HG02981 (cell line): ENCODE data around the gene TRIM37.
A peak's percentile ranks its signal among the peaks of the same experiment; 100 is the strongest.
"Not testable (repeated sequence)": the region's sequence is repeated elsewhere in the genome, so short reads cannot be mapped to it uniquely, and the experiment has no call there.

Experiments used
- ATAC-seq: cut with Tn5 transposase; IDR thresholded peaks from one replicate; pipeline ENCODE4 v1.9.1; 2021; ENCODE audit warnings: mild to moderate bottlenecking, moderate library complexity; ENCODE audit not compliant: unreplicated experiment

Gene TRIM37

GRCh38 chr17:58996968-58997367, 109.7 kb downstream of the TRIM37 start:
- ATAC-seq = no peak

- ATAC-seq = no peak
Measured at GRCh38 chr17:58995247-58995940, 111.3 kb downstream of the TRIM37 start.

- ATAC-seq = no peak
Measured at GRCh38 chr17:58993311-58993710, 113.4 kb downstream of the TRIM37 start.

- peak; percentile 88 for ATAC-seq
Measured at GRCh38 chr17:58991718-58992331, 114.9 kb downstream of the TRIM37 start.

- no peak for ATAC-seq
Measured at GRCh38 chr17:58989629-58990028, 117.1 kb downstream of the TRIM37 start.

GRCh38 chr17:58985971-58986370, 120.7 kb downstream of the TRIM37 start:
- ATAC-seq = no peak

- no peak for ATAC-seq
Measured at GRCh38 chr17:58985367-58985766, 121.3 kb downstream of the TRIM37 start.

- ATAC-seq = no peak
Measured at GRCh38 chr17:58982626-58983025, 124.1 kb downstream of the TRIM37 start.

- ATAC-seq = no peak
Measured at GRCh38 chr17:58980706-58981481, 125.8 kb downstream of the TRIM37 start.

- no peak for ATAC-seq
Measured at GRCh38 chr17:58976541-58976940, 130.1 kb downstream of the TRIM37 start.

- no peak for ATAC-seq
Measured at GRCh38 chr17:58974354-58974753, 132.3 kb downstream of the TRIM37 start.

- ATAC-seq = no peak
Measured at GRCh38 chr17:58970609-58971450, 135.8 kb downstream of the TRIM37 start.

GRCh38 chr17:58969612-58970011, 137.1 kb downstream of the TRIM37 start:
- ATAC-seq = no peak

- ATAC-seq = no peak
Measured at GRCh38 chr17:58969156-58969555, 137.5 kb downstream of the TRIM37 start.

- no peak for ATAC-seq
Measured at GRCh38 chr17:58968426-58969061, 138.1 kb downstream of the TRIM37 start.

- ATAC-seq = no peak
Measured at GRCh38 chr17:58966208-58966607, 140.5 kb downstream of the TRIM37 start.

GRCh38 chr17:58965221-58965620, 141.5 kb downstream of the TRIM37 start:
- no peak for ATAC-seq

GRCh38 chr17:58960068-58960467, 146.6 kb downstream of the TRIM37 start:
- ATAC-seq = no peak

GRCh38 chr17:58957725-58958073, 149.0 kb downstream of the TRIM37 start:
- not testable (repeated sequence) for ATAC-seq

- no peak for ATAC-seq
Measured at GRCh38 chr17:58956997-58957724, 149.5 kb downstream of the TRIM37 start.
